Thyroid gland (tissue), 4 donors: Measurements from ENCODE around the gene CALCOCO2.

Experiments
- CTCF ChIP-seq, 6 experiments: fragments of 200-600 bp in 3 of 6; fragments of 450-650 bp in 3 of 6; sonication (generic) in 3 of 6; IDR thresholded peaks; one replicate each; pipeline ENCODE4 v1.5.1; 2016 to 2019; ENCODE audit warnings: antibody characterized with exemption in 6 of 6, mild to moderate bottlenecking in 2 of 6, inconsistent platforms in 1 of 6, moderate library complexity in 1 of 6
- POLR2A ChIP-seq, 2 donors: fragments of 450-650 bp; IDR thresholded peaks; one replicate each; pipeline ENCODE4 v1.6.1; 2017; ENCODE audit warnings: antibody characterized with exemption in 2 of 2, mild to moderate bottlenecking in 2 of 2, moderate library complexity in 1 of 2

- TF ChIP-seq POLR2A (IDR thresholded peaks at IDR 0.05) = no peak
- TF ChIP-seq CTCF (IDR thresholded peaks at IDR 0.05) = no peak
Measured at GRCh38 chr17:48792033-48792798, 38.6 kb upstream of the CALCOCO2 start.
